Stimulated activated effector memory CD8-positive, alpha-beta T cell treated with anti-CD3 and anti-CD28 coated beads, Interleukin-12 subunit alpha, Interleukin-12 subunit beta, amount 100 ng/mL, for 72 hours (primary cell): ENCODE measurements around the gene CTNND2.

Experiments
- ATAC-seq: fragments of 150-1000 bp; cut with Tn5 transposase; 2 replicates; pipeline ENCODE4 v1.10.0; 2021
- DNase-seq, 2 donors: peaks; one replicate each; pipeline ENCODE4 v3.0.0; 2021 to 2022; ENCODE audit warnings: low spot score in 2 of 2
- H3K27ac Mint-ChIP-seq: one replicate; pipeline ENCODE4 v1.8.0; 2022; ENCODE audit warnings: mild to moderate bottlenecking, mixed read lengths
- H3K36me3 Mint-ChIP-seq: one replicate; pipeline ENCODE4 v1.8.0; 2022; ENCODE audit warnings: mild to moderate bottlenecking, mixed read lengths
- H3K4me1 Mint-ChIP-seq: one replicate; pipeline ENCODE4 v1.8.0; 2022; ENCODE audit warnings: mixed read lengths
- H3K4me3 Mint-ChIP-seq: one replicate; pipeline ENCODE4 v1.8.0; 2022; ENCODE audit warnings: mild to moderate bottlenecking, mixed read lengths
- H3K9me3 Mint-ChIP-seq: one replicate; pipeline ENCODE4 v1.8.0; 2022; ENCODE audit warnings: mixed read lengths

Gene CTNND2

DNA sequence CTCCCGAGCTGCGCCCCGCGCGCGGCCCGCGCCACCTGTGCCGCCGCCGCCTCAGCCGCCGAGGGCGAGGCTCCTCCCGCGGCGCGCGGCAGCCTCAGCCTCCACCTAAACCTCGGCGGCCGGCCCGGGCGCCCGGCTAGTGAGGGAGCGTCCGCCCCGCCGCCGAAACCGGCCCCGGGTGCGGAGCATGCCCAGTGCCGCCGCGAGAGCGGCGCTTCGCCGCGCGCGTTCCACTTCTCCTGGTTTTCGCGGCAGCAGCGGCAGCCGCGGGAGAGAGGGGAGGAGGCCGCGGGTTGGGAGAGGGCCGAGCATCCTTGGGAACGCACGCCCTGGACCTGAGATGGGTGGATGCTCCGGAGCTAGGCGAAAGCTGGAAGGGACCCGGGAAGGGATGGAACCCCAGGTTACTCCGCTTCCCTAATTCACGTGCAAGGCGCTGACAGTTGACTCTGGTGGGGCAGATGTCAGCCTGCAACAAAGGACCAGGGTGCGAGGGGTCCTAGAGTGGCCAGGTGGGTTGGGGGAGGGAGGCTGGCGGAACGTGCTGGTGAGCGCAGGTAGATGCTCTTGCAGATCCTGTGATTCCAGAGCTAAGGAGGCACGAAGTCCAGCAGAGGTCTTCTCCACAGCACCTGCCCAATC, at the start of gene CTNND2:
CTNND2 (minus strand) TSS at position 182 of the 642 bp plus-strand sequence. CDS start 593 bp downstream, outside the sequence.
- Mint-ChIP-seq H3K36me3 (no peaks in the 10 kb centered on the region), H3K4me1 (peaks cover 6% of the 10 kb centered on the region), H3K9me3 (no peaks in the 10 kb centered on the region), H3K4me3 (peak within 1 kb of the TSS; percentile 7), H3K27ac (no peak within 1 kb of the TSS)
- no peak for DNase-seq
- peak; percentile 26 for ATAC-seq

DNA sequence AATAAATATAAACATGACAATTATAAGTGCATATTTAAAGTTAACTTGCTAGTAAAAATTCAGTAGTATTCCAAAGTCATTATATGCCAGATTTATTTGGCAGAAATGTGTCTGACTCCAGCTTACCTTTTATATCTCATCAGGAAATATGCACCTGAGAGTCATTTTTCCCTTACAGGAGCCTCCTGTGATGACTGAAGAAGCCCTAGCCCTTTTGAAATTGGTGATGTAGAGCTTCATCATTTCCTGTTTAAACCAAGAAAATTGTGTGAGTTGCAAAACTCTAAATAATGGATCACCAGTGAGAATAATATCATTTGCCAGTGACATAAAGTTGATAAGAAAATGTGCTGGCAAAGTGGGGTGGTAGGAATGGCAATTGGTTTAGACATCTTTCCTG, 42.1 kb upstream of the CTNND2 start:
- no peak overlapping the region for H3K27ac Mint-ChIP-seq
- H3K4me1 Mint-ChIP-seq, result no peaks in the 10 kb centered on the region
- H3K36me3 Mint-ChIP-seq, result no peaks in the 10 kb centered on the region
- no peak for DNase-seq
- peaks cover 7% of the 10 kb centered on the region for H3K9me3 Mint-ChIP-seq
- no peak overlapping the region for H3K4me3 Mint-ChIP-seq
- no peak for ATAC-seq

DNA sequence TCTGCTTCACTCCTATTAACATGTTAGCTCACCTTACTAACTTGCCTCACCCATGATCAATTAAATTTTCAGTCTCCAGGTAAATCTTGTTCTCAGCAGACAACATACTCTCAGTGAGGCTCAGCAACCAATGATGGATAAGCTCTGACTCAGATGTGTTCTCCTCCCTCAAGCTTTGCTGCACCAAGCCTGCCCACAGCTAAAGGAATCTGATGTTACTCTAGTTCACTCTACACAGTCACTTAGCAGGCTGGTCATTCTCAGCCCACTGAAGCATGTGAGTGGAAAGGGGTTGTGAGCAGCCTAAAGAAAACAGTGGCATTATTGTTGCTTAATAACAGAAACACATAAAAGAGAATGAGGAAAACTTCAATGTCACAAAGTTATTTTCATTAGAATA, 37.3 kb upstream of the CTNND2 start:
- H3K36me3 Mint-ChIP-seq, result no peaks in the 10 kb centered on the region
- ATAC-seq (no peak), DNase-seq (no peak)
- no peak overlapping the region for H3K4me3 Mint-ChIP-seq
- H3K9me3 Mint-ChIP-seq, result peaks cover 8% of the 10 kb centered on the region
- no peaks in the 10 kb centered on the region for H3K4me1 Mint-ChIP-seq
- H3K27ac Mint-ChIP-seq, result no peak overlapping the region

GRCh38 chr5:11931638-11932037, 27.4 kb upstream of the CTNND2 start:
- Mint-ChIP-seq H3K27ac (no peak overlapping the region), H3K9me3 (peaks cover 19% of the 10 kb centered on the region), H3K4me1 (no peaks in the 10 kb centered on the region), H3K36me3 (no peaks in the 10 kb centered on the region), H3K4me3 (no peak overlapping the region)
- no peak for DNase-seq
- ATAC-seq, result no peak

GRCh38 chr5:11928909-11929308, 24.7 kb upstream of the CTNND2 start:
- Mint-ChIP-seq H3K36me3 (no peaks in the 10 kb centered on the region), H3K9me3 (peaks cover 14% of the 10 kb centered on the region), H3K27ac (no peak overlapping the region), H3K4me3 (no peak overlapping the region), H3K4me1 (no peaks in the 10 kb centered on the region)
- ATAC-seq, result no peak
- no peak for DNase-seq

- DNase-seq (no peak), ATAC-seq (no peak)
- Mint-ChIP-seq H3K9me3 (peaks cover under 1% of the 10 kb centered on the region), H3K4me1 (no peaks in the 10 kb centered on the region), H3K27ac (no peak overlapping the region), H3K36me3 (no peaks in the 10 kb centered on the region), H3K4me3 (no peak overlapping the region)
These were observed 21.5 kb upstream of the CTNND2 start for GRCh38 chr5:11925701-11926100.

DNA sequence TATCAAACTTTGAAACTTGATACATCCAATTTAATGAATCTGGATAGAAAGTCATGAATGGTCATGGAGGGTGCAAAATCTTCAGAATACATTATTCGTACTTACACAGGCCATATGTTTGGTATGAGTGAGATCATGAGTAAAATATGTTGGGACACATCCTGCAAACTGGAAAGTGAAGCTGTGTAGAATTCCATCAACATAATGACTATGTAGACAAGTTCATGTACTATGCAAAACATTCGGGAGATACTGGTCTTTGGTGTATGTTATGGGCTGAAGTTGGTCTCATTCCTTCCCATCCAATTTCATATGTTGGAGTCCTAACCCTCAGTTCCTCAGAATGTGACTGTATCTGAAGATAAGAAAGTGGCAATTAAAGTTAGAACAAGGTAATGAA, 18.1 kb upstream of the CTNND2 start:
- ATAC-seq, result no peak
- DNase-seq, result no peak
- H3K9me3 Mint-ChIP-seq, result peaks cover 5% of the 10 kb centered on the region
- H3K4me1 Mint-ChIP-seq, result no peaks in the 10 kb centered on the region
- no peaks in the 10 kb centered on the region for H3K36me3 Mint-ChIP-seq
- no peak overlapping the region for H3K27ac Mint-ChIP-seq
- no peak overlapping the region for H3K4me3 Mint-ChIP-seq

DNA sequence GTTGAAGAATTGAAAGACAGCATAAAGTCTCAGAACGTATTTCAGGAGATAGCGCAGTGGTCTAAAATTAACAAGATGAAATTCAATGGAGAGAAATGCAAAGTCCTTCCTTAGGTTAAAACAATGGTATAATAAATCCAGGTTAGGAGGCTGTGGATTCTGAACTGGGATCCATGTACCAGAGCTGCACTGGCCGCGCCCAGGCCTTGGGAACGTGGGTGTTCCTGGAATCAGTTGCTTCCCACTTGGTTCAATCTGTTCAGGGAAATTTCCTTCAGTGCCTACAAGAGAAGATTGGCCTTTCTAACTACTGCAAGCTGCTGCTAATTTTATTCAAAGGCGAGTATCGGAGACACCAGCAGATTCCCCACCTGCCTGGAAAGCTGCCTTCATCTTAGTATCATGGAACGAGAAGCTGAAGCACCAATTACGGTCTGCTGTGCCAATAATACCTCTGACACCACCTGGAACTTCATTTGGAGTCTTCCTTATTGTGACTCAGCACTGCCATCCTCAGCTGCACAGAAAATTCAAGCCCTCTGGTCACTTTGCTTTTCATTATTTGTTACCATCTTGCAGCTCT, 14.3 kb upstream of the CTNND2 start:
- DNase-seq, result no peak
- Mint-ChIP-seq H3K4me1 (no peaks in the 10 kb centered on the region), H3K4me3 (no peak overlapping the region), H3K9me3 (peaks cover 8% of the 10 kb centered on the region), H3K36me3 (no peaks in the 10 kb centered on the region), H3K27ac (no peak overlapping the region)
- ATAC-seq, result no peak

GRCh38 chr5:11909471-11909870, 5.2 kb upstream of the CTNND2 start:
- peaks cover 6% of the 10 kb centered on the region for H3K4me1 Mint-ChIP-seq
- H3K27ac Mint-ChIP-seq, result no peak overlapping the region
- DNase-seq (no peak), ATAC-seq (no peak)
- H3K9me3 Mint-ChIP-seq, result peaks cover 5% of the 10 kb centered on the region
- H3K36me3 Mint-ChIP-seq, result no peaks in the 10 kb centered on the region
- H3K4me3 Mint-ChIP-seq, result no peak overlapping the region

GRCh38 chr5:11906497-11906896, 2.3 kb upstream of the CTNND2 start:
- no peak overlapping the region for H3K27ac Mint-ChIP-seq
- H3K9me3 Mint-ChIP-seq, result no peaks in the 10 kb centered on the region
- no peaks in the 10 kb centered on the region for H3K36me3 Mint-ChIP-seq
- H3K4me1 Mint-ChIP-seq, result peaks cover 6% of the 10 kb centered on the region
- DNase-seq (no peak), ATAC-seq (no peak)
- H3K4me3 Mint-ChIP-seq, result no peak overlapping the region

- ATAC-seq (peak; percentile 16), DNase-seq (no peak)
- Mint-ChIP-seq H3K4me1 (peaks cover 6% of the 10 kb centered on the region), H3K4me3 (peak overlapping the region; percentile 7), H3K9me3 (no peaks in the 10 kb centered on the region), H3K36me3 (no peaks in the 10 kb centered on the region), H3K27ac (no peak overlapping the region)
These were observed 960 bp upstream of the CTNND2 start for GRCh38 chr5:11905206-11905605.

GRCh38 chr5:11903614-11904264, 507 bp downstream of the CTNND2 start:
- no peaks in the 10 kb centered on the region for H3K36me3 Mint-ChIP-seq
- peak; percentile 44 for ATAC-seq
- peaks cover 6% of the 10 kb centered on the region for H3K4me1 Mint-ChIP-seq
- DNase-seq, result no peak
- H3K4me3 Mint-ChIP-seq, result no peak overlapping the region
- H3K9me3 Mint-ChIP-seq, result no peaks in the 10 kb centered on the region
- H3K27ac Mint-ChIP-seq, result no peak overlapping the region

DNA sequence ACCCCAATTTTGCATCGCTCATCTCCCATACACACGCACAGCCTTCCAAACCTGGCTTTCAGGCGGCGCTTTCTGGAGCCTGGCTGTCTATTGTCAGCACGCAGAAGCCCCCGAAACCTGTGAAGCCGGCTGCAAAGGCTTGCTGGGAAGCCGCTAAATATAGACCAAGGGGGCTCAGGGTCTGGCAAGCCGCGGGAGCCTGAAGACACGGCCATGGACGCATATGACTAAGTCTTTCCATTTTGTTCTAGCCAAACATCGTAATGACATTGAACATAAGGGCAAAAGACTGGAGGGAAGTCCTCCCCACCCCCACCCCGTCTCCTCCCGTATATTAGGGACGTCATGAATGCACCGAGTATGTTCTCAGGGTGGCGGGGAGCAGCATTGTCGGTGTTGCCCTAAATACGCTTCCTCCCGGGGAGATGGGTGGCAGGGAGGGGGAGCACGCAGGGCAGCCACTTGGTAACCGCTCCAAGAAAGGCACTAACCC, 1.1 kb downstream of the CTNND2 start:
- Mint-ChIP-seq H3K9me3 (no peaks in the 10 kb centered on the region), H3K36me3 (no peaks in the 10 kb centered on the region), H3K27ac (no peak overlapping the region), H3K4me3 (no peak overlapping the region), H3K4me1 (peaks cover 6% of the 10 kb centered on the region)
- DNase-seq (no peak), ATAC-seq (peak; percentile 8)

GRCh38 chr5:11902201-11902619, 2.0 kb downstream of the CTNND2 start:
- Mint-ChIP-seq H3K36me3 (no peaks in the 10 kb centered on the region), H3K9me3 (no peaks in the 10 kb centered on the region), H3K27ac (no peak overlapping the region), H3K4me3 (no peak overlapping the region), H3K4me1 (peaks cover 6% of the 10 kb centered on the region)
- ATAC-seq (no peak), DNase-seq (no peak)

DNA sequence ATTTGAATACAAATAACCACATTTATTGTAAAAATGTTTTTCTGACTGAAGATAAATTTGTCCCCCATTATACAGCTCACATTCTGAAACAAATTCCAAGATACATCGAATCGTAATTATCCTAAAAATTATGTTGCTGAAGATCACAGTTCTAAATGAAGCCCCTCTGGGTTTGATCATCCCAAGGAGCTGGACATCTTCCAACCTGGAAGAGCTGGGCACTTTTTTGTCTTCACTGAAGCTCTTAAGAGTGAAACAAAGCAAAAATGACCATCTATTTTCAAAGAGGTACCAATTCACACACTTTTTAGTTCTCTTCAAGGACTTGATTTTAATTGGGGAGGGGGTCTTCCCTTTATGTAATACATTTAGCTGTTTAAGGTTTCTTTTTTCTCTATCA, 5.5 kb downstream of the CTNND2 start:
- no peak for ATAC-seq
- Mint-ChIP-seq H3K4me1 (no peaks in the 10 kb centered on the region), H3K4me3 (no peak overlapping the region), H3K9me3 (peaks cover 3% of the 10 kb centered on the region), H3K36me3 (no peaks in the 10 kb centered on the region), H3K27ac (no peak overlapping the region)
- no peak for DNase-seq

DNA sequence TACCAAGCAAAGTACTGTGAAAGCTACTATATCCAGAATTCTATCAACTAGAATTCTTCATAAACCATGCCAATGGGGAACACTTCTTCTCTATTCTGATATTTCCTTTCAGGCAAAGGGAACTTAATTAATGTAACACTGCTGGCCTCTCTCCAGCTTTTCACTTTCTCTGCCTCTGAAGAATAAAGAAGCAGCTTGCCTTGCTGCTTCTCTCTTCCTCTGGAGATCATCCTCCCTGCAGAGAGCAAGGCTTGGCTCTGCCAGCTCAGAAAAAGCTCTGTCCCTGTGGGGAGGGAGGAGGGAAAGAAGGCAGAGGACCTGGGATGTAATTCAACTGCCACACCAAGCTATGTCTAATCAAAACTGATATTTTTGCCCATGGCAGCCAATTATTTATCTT, 6.5 kb downstream of the CTNND2 start:
- H3K27ac Mint-ChIP-seq, result no peak overlapping the region

More for the DNA sequence above, 6.5 kb downstream of the CTNND2 start:
- ATAC-seq (no peak), DNase-seq (no peak)
- H3K4me1 Mint-ChIP-seq, result no peaks in the 10 kb centered on the region
- no peaks in the 10 kb centered on the region for H3K36me3 Mint-ChIP-seq
- H3K4me3 Mint-ChIP-seq, result no peak overlapping the region
- peaks cover 6% of the 10 kb centered on the region for H3K9me3 Mint-ChIP-seq
